Measurements from ENCODE around the gene ARMC8.
"Not testable (repeated sequence)": the region's sequence is repeated elsewhere in the genome, so short reads cannot be mapped to it uniquely, and the experiment has no call there.

Gene ARMC8, protein sequence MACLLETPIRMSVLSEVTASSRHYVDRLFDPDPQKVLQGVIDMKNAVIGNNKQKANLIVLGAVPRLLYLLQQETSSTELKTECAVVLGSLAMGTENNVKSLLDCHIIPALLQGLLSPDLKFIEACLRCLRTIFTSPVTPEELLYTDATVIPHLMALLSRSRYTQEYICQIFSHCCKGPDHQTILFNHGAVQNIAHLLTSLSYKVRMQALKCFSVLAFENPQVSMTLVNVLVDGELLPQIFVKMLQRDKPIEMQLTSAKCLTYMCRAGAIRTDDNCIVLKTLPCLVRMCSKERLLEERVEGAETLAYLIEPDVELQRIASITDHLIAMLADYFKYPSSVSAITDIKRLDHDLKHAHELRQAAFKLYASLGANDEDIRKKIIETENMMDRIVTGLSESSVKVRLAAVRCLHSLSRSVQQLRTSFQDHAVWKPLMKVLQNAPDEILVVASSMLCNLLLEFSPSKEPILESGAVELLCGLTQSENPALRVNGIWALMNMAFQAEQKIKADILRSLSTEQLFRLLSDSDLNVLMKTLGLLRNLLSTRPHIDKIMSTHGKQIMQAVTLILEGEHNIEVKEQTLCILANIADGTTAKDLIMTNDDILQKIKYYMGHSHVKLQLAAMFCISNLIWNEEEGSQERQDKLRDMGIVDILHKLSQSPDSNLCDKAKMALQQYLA

GRCh38 chr3:138187296-138188012 lies at the start of gene ARMC8:
Gene ARMC8, plus strand, starts transcription at chr3:138187301. Its CDS starts 254 bp downstream, at chr3:138187555.
- DNase-seq = no peak

- no peak for DNase-seq
Measured at GRCh38 chr3:138137861-138138260, 49.2 kb upstream of the ARMC8 start.

DNA sequence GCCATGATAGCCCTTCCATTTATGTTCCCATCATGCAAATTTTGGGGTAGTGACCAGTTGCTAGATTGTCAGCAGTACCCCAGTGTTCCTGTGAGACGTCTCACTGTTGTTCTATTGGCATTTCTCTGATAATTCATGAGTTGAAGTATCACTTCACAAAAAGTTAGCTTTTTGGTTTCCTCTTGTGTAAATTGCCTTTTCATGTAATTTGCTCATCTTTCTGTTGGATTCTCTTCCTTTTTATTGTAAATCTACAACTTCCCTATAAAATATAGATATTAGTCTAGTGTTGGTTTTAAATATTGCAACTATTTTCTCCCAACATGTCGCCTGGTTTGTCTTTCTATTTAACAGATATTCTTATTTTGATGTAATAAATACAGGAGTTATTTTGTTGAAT lies 47.4 kb upstream of the ARMC8 start:
- DNase-seq = no peak

- DNase-seq = no peak
Measured at GRCh38 chr3:138140940-138141339, 46.2 kb upstream of the ARMC8 start.

GRCh38 chr3:138142181-138142580 lies 44.9 kb upstream of the ARMC8 start:
- not testable (repeated sequence) for DNase-seq

DNA sequence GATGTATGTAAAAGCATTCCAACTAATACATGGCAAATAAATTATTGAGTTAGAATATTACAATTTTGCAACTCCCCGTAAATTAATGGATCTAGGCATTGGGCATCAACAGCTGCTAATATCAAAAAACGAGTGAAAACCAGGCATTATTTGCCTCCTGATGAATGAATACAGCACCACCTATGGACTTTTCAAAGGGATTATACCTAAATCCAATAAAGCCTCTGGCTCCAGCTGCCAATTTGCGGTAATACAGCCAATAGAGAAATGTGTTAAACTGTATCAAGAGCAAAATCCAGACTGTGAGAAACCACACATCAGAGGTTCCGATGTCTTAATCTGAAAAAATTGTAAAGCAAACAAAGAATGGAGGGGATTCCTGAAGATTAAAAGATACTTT lies 38.6 kb upstream of the ARMC8 start:
- no peak for DNase-seq

- no peak for DNase-seq
Measured at GRCh38 chr3:138154534-138154933, 32.6 kb upstream of the ARMC8 start.

DNA sequence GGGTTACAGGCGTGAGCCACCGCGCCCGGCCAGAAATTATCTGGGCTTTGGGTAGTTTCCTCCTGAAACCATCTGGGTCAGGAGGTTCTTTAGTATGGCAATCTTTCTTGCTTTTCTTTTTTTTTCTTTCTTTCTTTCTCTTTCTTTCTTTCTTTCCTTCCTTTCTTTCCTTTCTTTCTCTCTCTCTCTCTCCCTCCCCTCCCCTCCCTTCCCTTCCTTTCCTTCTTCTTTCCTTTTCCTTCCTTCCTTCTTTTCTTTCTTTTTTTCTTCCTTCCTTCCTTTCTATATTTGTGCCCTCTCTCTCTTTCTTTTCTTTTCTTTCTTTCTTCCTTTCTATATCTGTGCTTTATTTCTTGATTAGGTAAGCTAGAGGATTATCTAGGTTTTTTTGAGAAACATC lies 29.4 kb upstream of the ARMC8 start:
- no peak for DNase-seq

DNA sequence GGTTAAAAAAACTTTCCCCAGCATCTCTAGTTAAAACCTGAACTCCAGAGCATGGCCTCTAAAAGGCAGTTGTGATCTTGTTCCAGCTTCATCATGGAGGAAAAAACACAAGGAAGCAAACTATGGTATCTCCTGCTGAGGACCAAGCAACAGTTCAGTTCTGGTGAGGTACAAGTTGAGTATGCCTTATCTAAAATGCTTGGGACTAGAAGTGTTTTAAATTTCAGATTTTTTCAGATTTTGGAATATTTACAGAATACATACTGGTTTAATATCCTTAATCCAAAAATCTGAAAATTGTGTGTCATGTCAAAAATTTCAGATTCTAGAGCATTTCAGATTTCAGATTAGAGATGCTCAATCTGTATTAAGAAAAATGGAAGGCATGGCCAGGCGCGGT lies 22.0 kb upstream of the ARMC8 start:
- no peak for DNase-seq

DNA sequence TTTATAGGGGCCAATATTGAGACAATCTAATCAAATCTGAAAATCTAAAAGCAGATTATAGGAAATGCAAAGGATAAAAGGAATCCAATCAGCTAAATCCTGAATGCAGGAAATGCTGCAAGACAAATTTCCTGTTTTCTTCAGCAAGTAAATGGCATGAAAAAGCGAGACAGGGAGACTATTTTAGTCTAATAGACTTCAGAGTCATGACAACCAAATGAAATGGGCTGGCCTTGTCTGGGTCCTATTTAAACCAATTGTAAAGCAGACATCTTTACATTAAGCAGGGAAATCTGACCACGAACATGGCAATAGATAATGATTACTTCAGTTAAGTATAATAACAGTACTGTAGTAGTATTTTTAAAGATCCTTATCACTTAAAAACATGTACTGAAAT lies 14.5 kb upstream of the ARMC8 start:
- DNase-seq = no peak

DNA sequence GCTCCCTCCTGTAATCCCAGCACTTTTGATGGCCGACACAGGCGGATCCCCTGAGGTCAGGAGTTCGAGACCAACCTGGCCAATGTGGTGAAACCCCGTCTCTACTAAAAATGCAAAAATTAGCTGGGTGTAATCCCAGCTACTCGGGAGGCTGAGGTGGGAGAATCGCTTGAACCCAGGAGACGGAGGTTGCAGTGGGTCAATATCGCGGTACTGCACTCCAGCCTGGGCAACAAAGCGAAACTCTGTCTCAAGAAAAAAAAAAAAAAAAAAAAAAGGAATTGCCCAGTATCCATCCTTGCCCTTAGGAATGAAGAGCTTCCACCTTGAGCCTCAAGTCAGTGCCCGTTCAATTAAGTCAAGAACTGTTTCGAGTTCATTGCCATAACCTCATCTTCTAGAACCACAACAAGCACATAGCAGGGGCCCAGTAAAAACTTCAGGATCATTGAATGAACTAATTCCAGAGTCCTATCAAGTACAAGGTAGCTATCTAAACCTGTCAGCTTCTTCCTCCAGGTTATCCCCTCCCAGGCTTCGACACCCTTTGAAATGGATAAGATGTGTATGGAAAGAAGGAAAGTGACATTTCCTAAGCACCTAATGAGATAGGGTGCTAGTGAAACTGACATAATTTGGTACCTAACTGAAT lies 13.2 kb upstream of the ARMC8 start:
- no peak for DNase-seq

DNA sequence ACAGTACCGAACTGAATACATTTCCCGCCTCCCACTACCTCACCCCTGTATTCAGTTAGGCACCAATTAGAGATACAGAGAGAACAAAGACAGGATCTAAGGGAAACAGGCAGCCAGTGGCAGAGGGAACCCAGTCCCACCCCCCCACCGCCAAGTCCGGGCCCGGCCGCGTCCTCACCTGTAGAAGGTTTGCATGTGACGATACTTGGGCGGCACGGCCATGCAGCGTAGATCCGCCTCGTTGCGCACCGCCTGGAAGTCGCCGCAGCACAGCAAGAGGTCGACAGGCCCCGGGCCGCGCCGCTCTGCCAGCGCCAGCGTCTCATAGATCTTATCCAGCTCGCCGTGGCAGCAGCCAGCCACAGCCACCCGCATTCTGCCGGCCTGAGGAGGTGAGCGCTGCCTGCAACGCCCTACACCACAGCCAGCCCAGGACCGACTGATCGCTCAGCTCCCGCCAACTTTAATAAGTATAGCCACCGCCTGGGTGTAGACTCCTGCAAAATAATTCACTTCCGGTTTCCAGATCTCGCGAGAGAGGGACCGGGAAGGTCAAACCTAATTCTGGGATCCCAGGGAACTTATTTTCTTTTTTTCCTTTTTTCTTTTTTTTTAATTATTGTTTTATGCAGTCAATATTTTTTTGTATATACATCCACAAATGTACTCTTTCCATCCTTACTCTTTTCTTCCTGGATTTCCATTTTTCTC lies 12.5 kb upstream of the ARMC8 start, which contains the start of gene DBR1:
DBR1 (minus strand) TSS at position 501 of the 711 bp plus-strand sequence; CDS start at position 375, 126 bp downstream.
- DNase-seq = peak; percentile 71

DNA sequence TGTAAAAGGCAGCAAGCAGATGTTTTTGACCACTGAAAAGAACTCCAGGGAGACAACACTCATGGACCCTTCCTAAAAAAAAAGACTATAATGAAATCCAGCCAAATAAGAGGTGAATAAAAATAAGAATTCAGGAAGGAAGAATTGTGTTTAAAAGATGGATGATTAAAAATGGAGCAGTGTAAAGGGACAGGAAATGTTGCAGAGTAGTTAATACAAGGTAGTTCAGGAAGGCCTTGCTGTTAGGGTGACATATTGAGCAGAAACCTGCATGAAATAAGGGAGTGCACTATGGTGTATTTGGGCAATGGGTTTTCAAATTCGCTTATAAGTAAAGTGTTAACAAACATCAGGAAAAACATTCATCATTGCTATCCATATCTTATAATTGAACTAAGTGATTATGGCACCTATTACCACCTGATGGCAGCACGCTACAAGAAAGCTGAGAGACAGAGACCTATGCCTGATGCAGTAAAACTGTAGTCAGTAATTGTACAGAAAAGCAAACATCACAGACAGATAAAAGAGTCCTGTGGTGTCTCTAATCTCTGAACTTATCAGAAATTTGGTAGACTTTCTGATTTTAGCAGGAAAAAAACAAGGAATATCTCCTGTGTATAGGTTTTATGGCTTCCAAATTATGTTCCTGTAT lies 6.6 kb upstream of the ARMC8 start:
- no peak for DNase-seq

GRCh38 chr3:138184994-138185393 lies 2.1 kb upstream of the ARMC8 start:
- no peak for DNase-seq

DNA sequence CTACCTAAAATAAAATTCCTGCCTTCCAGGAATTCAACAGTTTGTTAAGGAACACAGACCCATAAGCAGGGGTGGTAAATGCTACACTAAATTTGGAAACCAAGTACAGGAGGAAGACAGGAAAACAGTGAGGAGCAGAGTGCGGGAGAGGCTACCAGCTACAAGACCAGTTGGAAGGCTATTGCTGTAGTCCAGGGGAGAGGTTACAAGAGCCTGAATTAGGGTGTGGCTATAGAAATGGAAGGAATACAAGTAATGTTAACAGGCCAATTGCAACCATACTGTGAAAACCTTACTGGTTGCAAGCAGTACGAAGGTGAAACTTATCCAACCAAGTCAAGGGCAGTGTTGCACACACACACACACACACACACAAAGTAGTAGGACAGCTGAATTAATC lies 880 bp upstream of the ARMC8 start:
- DNase-seq = no peak

- DNase-seq = peak; percentile 87
Measured at GRCh38 chr3:138186803-138187295, 252 bp upstream of the ARMC8 start.

DNA sequence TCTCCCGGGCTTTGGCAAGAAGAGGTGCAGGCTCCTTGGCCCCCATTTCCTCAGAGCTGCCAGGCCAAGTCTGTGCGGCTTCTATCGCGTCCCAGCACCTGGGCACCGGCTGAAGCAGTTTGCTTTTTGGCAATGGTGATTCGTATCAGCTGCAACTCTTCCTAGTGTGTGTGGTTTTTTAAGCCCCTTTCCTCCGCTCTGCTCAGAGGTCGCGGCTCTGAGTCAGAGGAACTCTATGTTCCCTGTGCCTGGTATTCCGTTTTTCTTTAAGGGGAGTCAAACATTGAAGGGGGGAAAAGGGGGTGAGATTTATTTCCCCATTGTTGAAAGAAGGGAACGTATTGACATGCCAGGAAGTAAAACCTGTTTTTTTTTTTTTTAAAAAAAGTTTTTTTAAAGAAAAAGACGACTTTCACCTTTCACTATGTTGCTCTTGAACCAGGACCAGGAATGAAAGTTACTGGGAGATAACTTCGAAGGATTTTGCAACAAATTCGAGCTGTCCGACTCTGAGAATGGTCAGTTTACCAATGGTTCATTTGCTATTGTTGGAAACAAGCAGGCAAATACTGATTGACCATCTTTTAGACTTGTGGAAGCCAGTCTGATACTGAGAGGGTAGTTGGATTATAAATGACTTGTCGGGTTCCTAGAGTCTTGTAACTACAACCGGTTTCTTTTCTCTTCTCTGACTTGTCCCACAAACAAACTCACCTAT lies 1.1 kb downstream of the ARMC8 start:
- DNase-seq = no peak

DNA sequence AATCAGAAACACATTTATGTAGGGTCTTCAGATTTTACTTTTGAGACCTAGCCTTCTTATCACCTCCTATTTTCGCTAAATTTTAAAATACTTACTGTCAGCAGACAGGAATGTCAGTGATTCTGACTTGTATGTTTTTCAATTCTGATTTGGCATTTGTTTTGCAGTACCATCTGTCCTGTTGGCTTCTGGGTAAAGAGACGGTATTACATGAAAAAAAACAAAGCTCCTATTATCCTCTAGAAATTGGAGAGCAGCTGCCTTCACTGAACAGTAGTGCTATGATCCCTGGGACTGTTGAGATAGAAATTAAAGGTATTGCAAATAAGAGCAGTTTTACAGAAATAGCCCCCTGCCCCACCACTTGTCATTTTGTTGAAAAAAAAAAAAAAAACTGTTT lies 8.4 kb downstream of the ARMC8 start:
- no peak for DNase-seq

DNA sequence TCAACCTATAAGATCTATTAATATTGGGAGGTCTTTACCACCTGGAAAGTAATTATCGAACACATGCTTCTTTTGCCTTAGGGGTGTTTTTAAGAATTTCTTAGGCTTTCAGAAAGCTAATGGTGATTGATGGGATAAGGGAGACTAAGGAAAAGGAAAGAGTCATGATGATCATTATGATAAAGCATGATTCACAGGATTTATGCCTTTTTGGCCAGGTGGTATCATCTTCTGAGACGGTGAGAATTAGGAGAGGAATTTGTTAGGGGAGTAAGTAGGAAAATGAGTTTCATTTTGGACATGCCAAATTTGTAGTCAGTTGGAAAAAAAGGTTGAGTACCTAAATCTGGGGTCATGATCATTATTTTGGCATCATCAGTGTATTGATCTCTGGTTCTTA lies 8.9 kb downstream of the ARMC8 start:
- no peak for DNase-seq

- no peak for DNase-seq
Measured at GRCh38 chr3:138197058-138197457, 10.0 kb downstream of the ARMC8 start.

DNA sequence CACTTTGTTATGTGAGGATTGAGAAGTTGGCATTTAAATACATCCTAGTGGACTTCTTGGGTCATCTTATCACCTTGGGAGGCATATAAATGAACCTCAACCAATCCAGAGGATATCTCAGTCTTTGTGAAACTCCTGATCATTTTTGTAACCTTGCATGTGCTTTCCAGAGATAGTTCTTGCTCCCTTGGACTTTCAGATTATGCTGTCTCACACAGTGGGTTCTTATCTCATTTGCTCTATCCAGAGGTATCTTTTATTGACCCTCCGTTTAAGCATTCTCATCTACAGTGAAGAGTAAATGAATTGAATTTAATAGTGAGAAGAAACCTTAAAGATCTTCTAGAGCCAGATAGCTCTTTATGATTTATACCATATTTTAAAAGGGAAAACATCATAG lies 10.4 kb downstream of the ARMC8 start:
- DNase-seq = no peak

Data from activated CD8-positive, alpha-beta memory T cell treated with anti-CD3 and anti-CD28 coated beads, Interleukin-2, amount 50 U/mL, for 4 hours (primary cell).